K562 (cell line): ENCODE results near the gene NR5A1. TPM values are rescaled to one million over a fixed set of nuclear protein-coding genes. Genes with fewer than 3 reads are reported as not detected.

Experiments used
- BDP1 ChIP-seq: IDR thresholded peaks from 3 replicates; pipeline ENCODE4 v1.6.1; 2011; ENCODE audit not compliant: insufficient read length, insufficient read depth
- BRD9 ChIP-seq: fragments of 450-650 bp; IDR thresholded peaks from 2 replicates; pipeline ENCODE4 v1.6.1; 2018; ENCODE audit warnings: low read depth; ENCODE audit not compliant: partially characterized antibody
- FOSL1 ChIP-seq: fragments of 200-800 bp; sonication (Bioruptor generic); conservative IDR thresholded peaks from 2 replicates; pipeline ENCODE4 v1.6.1; 2016; ENCODE audit warnings: missing genetic modification characterization, missing compliant biosample characterization
- IRF1 ChIP-seq: sonication (generic); formaldehyde crosslinking; IDR thresholded peaks from 2 replicates; pipeline ENCODE4 v1.8.0; 2022; ENCODE audit warnings: missing genetic modification reagents, mild to moderate bottlenecking, borderline replicate concordance
- KDM2B ChIP-seq: fragments of 250-450 bp; sonication (Bioruptor Pico); IDR thresholded peaks from 2 replicates; pipeline ENCODE4 v1.8.0; 2021; ENCODE audit warnings: mild to moderate bottlenecking, moderate library complexity
- MAFK ChIP-seq: IDR thresholded peaks from 2 replicates; pipeline ENCODE4 v1.6.1; 2011; ENCODE audit warnings: low read length, improper control_type of control experiment
- MXD1 ChIP-seq: fragments of 250-450 bp; sonication (Bioruptor Pico); IDR thresholded peaks from 2 replicates; pipeline ENCODE4 v1.8.0; 2021; ENCODE audit warnings: borderline replicate concordance, mild to moderate bottlenecking, moderate library complexity; ENCODE audit not compliant: poor library complexity, severe bottlenecking
- POLR2A ChIP-seq: fragments of 450-650 bp; conservative IDR thresholded peaks from 2 replicates; pipeline ENCODE4 v1.6.1; 2016
- SMARCB1 ChIP-seq: IDR thresholded peaks from 2 replicates; pipeline ENCODE4 v1.6.1; 2011; ENCODE audit warnings: improper control_type of control experiment, low read depth; ENCODE audit not compliant: insufficient read length
- SPI1 ChIP-seq: IDR thresholded peaks from 2 replicates; pipeline ENCODE4 v1.6.1; 2011; ENCODE audit warnings: low read depth, low read length, control low read depth, borderline replicate concordance
- TGIF2 ChIP-seq: sonication (generic); formaldehyde crosslinking; IDR thresholded peaks from 2 replicates; pipeline ENCODE4 v1.8.1; 2022; ENCODE audit warnings: mild to moderate bottlenecking, missing genetic modification reagents, moderate library complexity
- THAP12 ChIP-seq: fragments of 250-450 bp; sonication (Bioruptor Pico); IDR thresholded peaks from 2 replicates; pipeline ENCODE4 v1.9.0; 2021; ENCODE audit warnings: mild to moderate bottlenecking, inconsistent platforms
- WHSC1 ChIP-seq: IDR thresholded peaks from one replicate; pipeline ENCODE4 v1.6.1; 2012; ENCODE audit warnings: low read length, control low read depth, inconsistent platforms
- ZFP1 ChIP-seq: fragments of 450-650 bp; formaldehyde crosslinking; IDR thresholded peaks from 2 replicates; pipeline ENCODE4 v1.4.0; 2020; ENCODE audit warnings: mild to moderate bottlenecking, mixed read lengths
- ZFP91 ChIP-seq: sonication (generic); formaldehyde crosslinking; IDR thresholded peaks from 2 replicates; pipeline ENCODE4 v1.8.0; 2022; ENCODE audit warnings: mild to moderate bottlenecking, missing genetic modification reagents
- ZNF140 ChIP-seq: fragments of 250-450 bp; sonication (Bioruptor Pico); IDR thresholded peaks from 2 replicates; pipeline ENCODE4 v1.8.0; 2021; ENCODE audit warnings: moderate library complexity, mild to moderate bottlenecking, inconsistent platforms
- ZNF354B ChIP-seq: fragments of 250-450 bp; sonication (Bioruptor Pico); IDR thresholded peaks from 2 replicates; pipeline ENCODE4 v1.4.0; 2020
- polyA plus RNA-seq, 8 experiments: library from polyadenylated mRNA; depleted of rRNA in 4 of 8; stranded (reverse) in 5 of 8; unstranded in 3 of 8; fragments of >200 nt; fragmentation: Nextera tagmentation in 2 of 8; fragmentation: Illumina TruSeq in 1 of 8; extraction: Ambion mirVana in 2 of 8; extraction: Trizol in 1 of 8; gene quantifications; 2 replicates each; pipeline versions ENCODE4 v1.2.1 to v1.2.3, GENCODE V29; 2011 to 2014; ENCODE audit warnings: inconsistent platforms in 1 of 8, missing spikeins in 1 of 8
- total RNA-seq, 7 experiments: library from RNA; depleted of rRNA in 6 of 7; stranded (reverse); fragments of >200 nt in 6 of 7; fragmentation: Illumina TruSeq in 2 of 7; extraction: Trizol in 2 of 7; gene quantifications; 2 replicates each; pipeline versions ENCODE4 v1.2.1 to v1.2.3, GENCODE V29; 2011 to 2021; ENCODE audit warnings: low replicate concordance in 1 of 7
- TF ChIP-seq, protein P1 (sequence below), 2 experiments: IDR thresholded peaks; 2 replicates each; pipeline ENCODE4 v1.6.1; 2011; ENCODE audit warnings: borderline replicate concordance in 1 of 2, control low read depth in 1 of 2, low read depth in 1 of 2, low read length in 1 of 2, mild to moderate bottlenecking in 1 of 2, mixed read lengths in 1 of 2, moderate library complexity in 1 of 2; ENCODE audit not compliant: insufficient read depth in 1 of 2, insufficient read length in 1 of 2, poor library complexity in 1 of 2, severe bottlenecking in 1 of 2; ENCODE audit errors: extremely low read depth in 1 of 2
- TF ChIP-seq, protein P2 (sequence below): IDR thresholded peaks from 3 replicates; pipeline ENCODE4 v1.6.1; 2011; ENCODE audit warnings: borderline replicate concordance, mild to moderate bottlenecking; ENCODE audit not compliant: insufficient read length, insufficient read depth

Gene NR5A1
- total and polyA plus RNA-seq, 9 of the 15 experiments (the other 6 are each of a cell fraction or from before 2014, with no cell fraction given): 0.11 to 0.32 (median 0.20) TPM; not detected in 6

DNA sequence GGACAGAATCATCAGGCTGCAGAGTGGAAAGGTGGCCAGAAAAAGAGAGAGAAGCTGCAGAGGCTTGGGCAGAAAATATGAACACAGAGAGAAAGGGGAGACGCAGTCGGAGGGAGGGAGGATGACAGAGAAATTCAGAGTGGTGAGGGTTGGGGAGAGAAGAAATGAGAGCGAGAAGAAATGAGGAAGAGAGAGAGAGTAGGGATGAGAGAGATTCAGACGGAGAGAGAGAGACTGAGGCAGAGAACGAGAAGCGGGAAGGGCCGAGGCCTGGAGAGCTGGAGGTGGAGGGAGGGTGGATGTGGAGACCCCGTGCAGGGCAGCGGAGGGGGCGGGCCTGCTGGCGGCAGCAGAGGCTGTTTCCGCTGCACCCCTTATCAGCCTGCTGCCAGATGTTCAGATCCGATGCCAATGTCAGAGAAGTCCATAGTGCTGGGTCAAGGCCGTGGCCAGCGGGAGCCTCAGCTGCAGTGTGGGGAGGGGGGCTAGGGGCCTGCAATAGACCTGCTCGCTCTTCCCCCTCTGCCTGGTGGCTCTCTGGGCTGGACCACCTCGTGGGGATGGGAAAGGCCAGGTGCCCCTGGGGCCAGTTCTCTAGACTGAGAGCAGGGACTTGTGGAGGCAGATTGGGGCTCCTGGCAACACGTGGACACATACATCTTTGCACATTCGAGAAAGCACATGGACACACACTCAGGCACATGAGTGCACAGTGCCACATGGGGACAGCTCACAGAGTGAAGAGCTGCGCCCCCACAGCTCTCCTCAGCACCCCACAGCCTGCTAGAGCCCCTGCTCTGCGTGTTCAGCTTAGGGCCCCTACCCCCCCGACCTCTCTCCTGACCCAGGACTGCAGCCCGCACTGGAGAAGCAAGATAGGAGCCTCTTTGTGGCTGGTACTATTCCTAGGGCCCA is 4.9 kb upstream of the NR5A1 start (continued):
- TF ChIP-seq THAP12 (CRISPR knock-in tag) (no peak), MAFK (no peak), ZNF354B (CRISPR knock-in tag) (no peak), ZFP91 (no peak), SMARCB1 (no peak), BRD9 (peak; percentile 38), ZFP1 (CRISPR knock-in tag) (no peak), ZNF140 (no peak), FOSL1 (no peak), MXD1 (no peak), TGIF2 (CRISPR knock-in tag) (no peak), POLR2A (0 out of 2 replicates have a peak, but pooled peaks have one; percentile 25), WHSC1 (no peak), IRF1 (CRISPR knock-in tag) (no peak), KDM2B (no peak), BDP1 (no peak), SPI1 (0 out of 2 replicates have a peak, but pooled peaks have one; percentile 12)
- TF ChIP-seq, protein P1, sequence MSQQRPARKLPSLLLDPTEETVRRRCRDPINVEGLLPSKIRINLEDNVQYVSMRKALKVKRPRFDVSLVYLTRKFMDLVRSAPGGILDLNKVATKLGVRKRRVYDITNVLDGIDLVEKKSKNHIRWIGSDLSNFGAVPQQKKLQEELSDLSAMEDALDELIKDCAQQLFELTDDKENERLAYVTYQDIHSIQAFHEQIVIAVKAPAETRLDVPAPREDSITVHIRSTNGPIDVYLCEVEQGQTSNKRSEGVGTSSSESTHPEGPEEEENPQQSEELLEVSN (IDR thresholded peaks at IDR 0.05; ENCODE audit: borderline replicate concordance in 1 of 2, extremely low read depth in 1 of 2, insufficient read depth in 1 of 2, insufficient read length in 1 of 2, low read depth in 1 of 2, low read length in 1 of 2, poor library complexity in 1 of 2, severe bottlenecking in 1 of 2): peak; percentile 63 to 79
- TF ChIP-seq, protein P2, sequence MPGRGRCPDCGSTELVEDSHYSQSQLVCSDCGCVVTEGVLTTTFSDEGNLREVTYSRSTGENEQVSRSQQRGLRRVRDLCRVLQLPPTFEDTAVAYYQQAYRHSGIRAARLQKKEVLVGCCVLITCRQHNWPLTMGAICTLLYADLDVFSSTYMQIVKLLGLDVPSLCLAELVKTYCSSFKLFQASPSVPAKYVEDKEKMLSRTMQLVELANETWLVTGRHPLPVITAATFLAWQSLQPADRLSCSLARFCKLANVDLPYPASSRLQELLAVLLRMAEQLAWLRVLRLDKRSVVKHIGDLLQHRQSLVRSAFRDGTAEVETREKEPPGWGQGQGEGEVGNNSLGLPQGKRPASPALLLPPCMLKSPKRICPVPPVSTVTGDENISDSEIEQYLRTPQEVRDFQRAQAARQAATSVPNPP: no peak
